HEK293 (cell line): ENCODE measurements around the gene CIROP.

Source experiments
- CTCF ChIA-PET: fragments of 350-600 bp; formaldehyde crosslinking; extraction: SDS; loops from one replicate; lab custom pipeline; 2021; ENCODE audit warnings: antibody characterized with exemption; lab: Yijun Ruan, JAX
- POLR2A ChIA-PET: fragments of 300-600 bp; formaldehyde crosslinking; extraction: SDS; loops from one replicate; lab custom pipeline; 2020; ENCODE audit warnings: antibody characterized with exemption, inconsistent platforms; lab: Yijun Ruan, JAX
- H3K27ac ChIP-seq: fragments of 200-500 bp; sonication (Bioruptor generic); 2 replicates; pipeline ENCODE4 v1.5.1; 2014; ENCODE audit warnings: low read depth, low read length, control low read depth, inconsistent platforms; ENCODE audit errors: extremely low read depth
- H3K36me3 ChIP-seq, 2 experiments: fragments of 200-500 bp in 1 of 2; sonication (Bioruptor generic) in 1 of 2; 1 replicate in 1 of 2; 2 replicates in 1 of 2; pipeline ENCODE4 v1.5.1; 2014 to 2017; ENCODE audit warnings: inconsistent platforms in 2 of 2, low read length in 2 of 2; ENCODE audit not compliant: control insufficient read depth in 2 of 2, insufficient read depth in 1 of 2
- H3K4me1 ChIP-seq: fragments of 200-500 bp; sonication (Bioruptor generic); 2 replicates; pipeline ENCODE4 v1.5.1; 2014; ENCODE audit warnings: mild to moderate bottlenecking, low read length, inconsistent platforms; ENCODE audit not compliant: control insufficient read depth, insufficient read depth
- H3K4me3 ChIP-seq: 2 replicates; pipeline ENCODE4 v1.5.1; 2011; ENCODE audit warnings: low read depth, mild to moderate bottlenecking, control low read depth, low read length, moderate library complexity
- H3K9me3 ChIP-seq: fragments of 200-500 bp; sonication (Bioruptor generic); 2 replicates; pipeline ENCODE4 v1.5.1; 2014; ENCODE audit warnings: low read depth, low read length, inconsistent platforms; ENCODE audit not compliant: control insufficient read depth, insufficient read depth
- CTCF ChIP-seq: fragments of 450-650 bp; formaldehyde crosslinking; IDR thresholded peaks from 2 replicates; pipeline ENCODE4 v1.5.1; 2016; ENCODE audit warnings: missing biosample characterization, missing genetic modification characterization
- GFI1B ChIP-seq: fragments of 450-650 bp; formaldehyde crosslinking; IDR thresholded peaks from 2 replicates; pipeline ENCODE4 v1.5.1; 2016; ENCODE audit warnings: missing biosample characterization, missing genetic modification characterization
- GLI2 ChIP-seq: fragments of 450-650 bp; formaldehyde crosslinking; IDR thresholded peaks from 2 replicates; pipeline ENCODE4; 2017; ENCODE audit warnings: missing biosample characterization, missing genetic modification characterization, low read depth, borderline replicate concordance
- RBAK ChIP-seq: fragments of 450-650 bp; formaldehyde crosslinking; IDR thresholded peaks from 2 replicates; pipeline ENCODE4 v1.5.1; 2016; ENCODE audit warnings: missing biosample characterization, missing genetic modification characterization
- SP3 ChIP-seq: fragments of 450-650 bp; formaldehyde crosslinking; IDR thresholded peaks from 2 replicates; pipeline ENCODE4 v1.5.1; 2016; ENCODE audit warnings: missing biosample characterization, missing genetic modification characterization
- WT1 ChIP-seq: fragments of 450-650 bp; formaldehyde crosslinking; IDR thresholded peaks from 2 replicates; pipeline ENCODE4 v1.5.1; 2016; ENCODE audit warnings: missing biosample characterization, missing genetic modification characterization
- ZBTB1 ChIP-seq: fragments of 450-650 bp; formaldehyde crosslinking; IDR thresholded peaks from 2 replicates; pipeline ENCODE4 v1.5.1; 2016; ENCODE audit warnings: missing biosample characterization, missing genetic modification characterization
- ZBTB17 ChIP-seq: fragments of 450-650 bp; formaldehyde crosslinking; IDR thresholded peaks from 2 replicates; pipeline ENCODE4 v1.5.1; 2016; ENCODE audit warnings: missing biosample characterization, missing genetic modification characterization
- ZFP37 ChIP-seq: fragments of 450-650 bp; formaldehyde crosslinking; IDR thresholded peaks from 2 replicates; pipeline ENCODE4 v1.5.1; 2016; ENCODE audit warnings: missing biosample characterization, missing genetic modification characterization
- ZNF221 ChIP-seq: fragments of 450-650 bp; formaldehyde crosslinking; IDR thresholded peaks from 2 replicates; pipeline ENCODE4 v1.5.1; 2017; ENCODE audit warnings: missing biosample characterization, missing genetic modification characterization, borderline replicate concordance
- ZNF26 ChIP-seq: fragments of 450-650 bp; formaldehyde crosslinking; IDR thresholded peaks from 2 replicates; pipeline ENCODE4 v1.5.1; 2016; ENCODE audit warnings: missing biosample characterization, missing genetic modification characterization
- ZNF37A ChIP-seq: fragments of 450-650 bp; IDR thresholded peaks from 2 replicates; pipeline ENCODE4 v1.5.1; 2018; ENCODE audit warnings: missing biosample characterization, missing genetic modification characterization
- ZNF433 ChIP-seq: fragments of 450-650 bp; formaldehyde crosslinking; IDR thresholded peaks from 2 replicates; pipeline ENCODE4 v1.5.1; 2016; ENCODE audit warnings: missing biosample characterization, missing genetic modification characterization, low read depth
- ZNF449 ChIP-seq: fragments of 450-650 bp; formaldehyde crosslinking; IDR thresholded peaks from 2 replicates; pipeline ENCODE4 v1.5.1; 2017; ENCODE audit warnings: missing biosample characterization, mild to moderate bottlenecking, missing genetic modification characterization, moderate library complexity
- ZNF473 ChIP-seq: fragments of 450-650 bp; formaldehyde crosslinking; IDR thresholded peaks from 2 replicates; pipeline ENCODE4 v1.5.1; 2017; ENCODE audit warnings: missing biosample characterization, missing genetic modification characterization
- ZNF510 ChIP-seq: fragments of 450-650 bp; formaldehyde crosslinking; IDR thresholded peaks from 2 replicates; pipeline ENCODE4 v1.5.1; 2018; ENCODE audit warnings: mild to moderate bottlenecking, missing genetic modification characterization, missing biosample characterization; ENCODE audit not compliant: insufficient replicate concordance
- ZNF514 ChIP-seq: fragments of 450-650 bp; formaldehyde crosslinking; IDR thresholded peaks from 2 replicates; pipeline ENCODE4 v1.5.1; 2016; ENCODE audit warnings: missing biosample characterization, missing genetic modification characterization
- ZNF530 ChIP-seq: fragments of 450-650 bp; formaldehyde crosslinking; IDR thresholded peaks from 2 replicates; pipeline ENCODE4 v1.5.1; 2016; ENCODE audit warnings: low read depth, missing biosample characterization, missing genetic modification characterization
- ZNF621 ChIP-seq: fragments of 450-650 bp; formaldehyde crosslinking; IDR thresholded peaks from 2 replicates; pipeline ENCODE4 v1.5.1; 2017; ENCODE audit warnings: missing biosample characterization, missing genetic modification characterization
- ZNF670 ChIP-seq: fragments of 450-650 bp; formaldehyde crosslinking; IDR thresholded peaks from 2 replicates; pipeline ENCODE4 v1.5.1; 2016; ENCODE audit warnings: missing biosample characterization, missing genetic modification characterization, low read depth
- ZNF768 ChIP-seq: fragments of 450-650 bp; formaldehyde crosslinking; IDR thresholded peaks from 2 replicates; pipeline ENCODE4 v1.5.1; 2018; ENCODE audit warnings: missing biosample characterization, mild to moderate bottlenecking, missing genetic modification characterization
- ZNF830 ChIP-seq: fragments of 450-650 bp; IDR thresholded peaks from 2 replicates; pipeline ENCODE4 v1.5.0; 2018; ENCODE audit warnings: missing biosample characterization, missing genetic modification characterization, low read depth, mild to moderate bottlenecking, moderate library complexity
- ZNF843 ChIP-seq: fragments of 450-650 bp; formaldehyde crosslinking; IDR thresholded peaks from 2 replicates; pipeline ENCODE4 v1.5.1; 2016; ENCODE audit warnings: missing biosample characterization, missing genetic modification characterization
- ZSCAN5A ChIP-seq: fragments of 450-650 bp; formaldehyde crosslinking; IDR thresholded peaks from 2 replicates; pipeline ENCODE4 v1.5.1; 2016; ENCODE audit warnings: missing biosample characterization, missing genetic modification characterization

Gene CIROP

GRCh38 chr14:23066855-23067744 is 37.7 kb downstream of the CIROP start:
- Histone ChIP-seq H3K4me1 (peaks cover 13% of the 10 kb centered on the region), H3K27ac (no peak overlapping the region; the same call in 1 of the 2 replicates), H3K36me3 (peaks cover 35 to 75% of the 10 kb centered on the region in 2 experiments), H3K4me3 (no peak overlapping the region), H3K9me3 (no peaks in the 10 kb centered on the region)
- CTCF ChIA-PET = interaction anchor here (0.7 to 3.4 kb wide), 11 partner anchors 8 to 1007 kb away, joined by 3 to 58 read pairs (median 12); partner anchors contain the start of gene CDH24
- POLR2A ChIA-PET = interaction anchor here (0.8 to 2.0 kb wide), 5 partner anchors 8 to 94 kb away, joined by 3 to 20 read pairs (median 7); partner anchors contain the start of genes ACIN1 and C14orf119
- no peak for TF ChIP-seq ZNF433 (tag by site-specific recombination)
- TF ChIP-seq ZNF514 = no peak
- no peak for TF ChIP-seq SP3 (tag by site-specific recombination)
- no peak for TF ChIP-seq ZNF37A
- TF ChIP-seq ZNF221 (tag by site-specific recombination) = no peak
- no peak for TF ChIP-seq ZNF449
- no peak for TF ChIP-seq ZNF510 (tag by site-specific recombination)
- no peak for TF ChIP-seq ZNF26 (tag by site-specific recombination)
- TF ChIP-seq GLI2 = no peak
- TF ChIP-seq ZFP37 = no peak
- no peak for TF ChIP-seq ZNF621 (tag by site-specific recombination)
- TF ChIP-seq ZBTB1 (tag by site-specific recombination) = no peak

DNA sequence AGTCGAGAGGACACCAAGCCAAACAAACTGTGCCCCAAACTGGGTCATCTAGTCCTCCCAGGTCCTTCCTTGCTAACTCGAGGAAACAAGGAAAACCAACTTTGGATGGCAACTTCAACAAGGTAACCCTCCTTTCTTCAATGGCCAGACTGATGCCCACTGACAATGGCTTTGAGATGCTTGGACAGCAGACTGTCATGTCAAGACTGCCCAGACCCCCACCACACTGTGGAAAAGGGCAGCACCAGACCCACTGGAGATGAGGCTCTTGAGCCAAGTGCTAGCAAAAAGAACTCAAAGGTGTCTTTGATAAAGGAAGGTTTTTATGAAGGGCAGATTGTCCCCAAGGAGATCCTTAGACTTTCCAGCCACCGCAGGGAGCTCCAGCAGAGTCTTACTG is 38.4 kb downstream of the CIROP start:
- Histone ChIP-seq H3K27ac (no peak overlapping the region; the same call in 1 of the 2 replicates), H3K36me3 (peaks cover 40 to 82% of the 10 kb centered on the region in 2 experiments), H3K4me1 (peaks cover 7% of the 10 kb centered on the region), H3K9me3 (no peaks in the 10 kb centered on the region), H3K4me3 (no peak overlapping the region)
- ChIA-PET CTCF (interaction anchor here (0.6 to 3.4 kb wide), 5 partner anchors 10 to 84 kb away, joined by 3 to 49 read pairs (median 6); partner anchors contain the start of gene AJUBA), POLR2A (interaction anchor here (0.8 to 1.4 kb wide), 2 partner anchors 8 to 11 kb away, joined by 3 read pairs; no protein-coding TSS in a partner anchor)
- TF ChIP-seq ZNF530 = no peak
- no peak for TF ChIP-seq ZNF830 (tag by site-specific recombination)
- TF ChIP-seq ZNF768 (tag by site-specific recombination) = no peak
- TF ChIP-seq ZNF670 = no peak
- TF ChIP-seq ZNF473 (tag by site-specific recombination) = no peak
- no peak for TF ChIP-seq RBAK (tag by site-specific recombination)
- no peak for TF ChIP-seq ZBTB17 (tag by site-specific recombination)
- TF ChIP-seq GFI1B (tag by site-specific recombination) = no peak
- TF ChIP-seq WT1 (tag by site-specific recombination) = no peak
- TF ChIP-seq ZNF843 (tag by site-specific recombination) = no peak
- TF ChIP-seq CTCF (tag by site-specific recombination) = no peak
- no peak for TF ChIP-seq ZSCAN5A (tag by site-specific recombination)
